Measurements from ENCODE around the gene SLC8B1.
"Not testable (repeated sequence)": the region's sequence is repeated elsewhere in the genome, so short reads cannot be mapped to it uniquely, and the experiment has no call there.

The SLC8B1 gene

DNA sequence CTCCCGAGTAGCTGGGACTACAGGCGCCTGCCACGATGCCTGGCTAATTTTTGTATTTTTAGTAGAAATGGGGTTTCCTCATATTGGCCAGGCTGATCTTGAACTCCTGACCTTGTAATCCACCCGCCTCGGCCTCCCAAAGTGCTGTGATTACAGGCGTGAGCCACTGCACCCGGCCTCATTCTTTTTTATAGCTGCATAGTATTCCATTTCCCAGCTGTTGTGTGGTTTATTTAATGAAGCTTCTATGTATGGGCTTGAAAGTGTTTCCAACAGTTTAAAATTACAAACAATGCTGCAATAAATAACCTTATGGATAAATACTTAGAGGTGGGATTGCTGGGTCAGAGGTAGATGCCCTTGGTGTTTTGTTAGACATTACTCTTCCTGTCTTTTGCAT, 19.3 kb upstream of the SLC8B1 start:
- not testable (repeated sequence) for DNase-seq

DNA sequence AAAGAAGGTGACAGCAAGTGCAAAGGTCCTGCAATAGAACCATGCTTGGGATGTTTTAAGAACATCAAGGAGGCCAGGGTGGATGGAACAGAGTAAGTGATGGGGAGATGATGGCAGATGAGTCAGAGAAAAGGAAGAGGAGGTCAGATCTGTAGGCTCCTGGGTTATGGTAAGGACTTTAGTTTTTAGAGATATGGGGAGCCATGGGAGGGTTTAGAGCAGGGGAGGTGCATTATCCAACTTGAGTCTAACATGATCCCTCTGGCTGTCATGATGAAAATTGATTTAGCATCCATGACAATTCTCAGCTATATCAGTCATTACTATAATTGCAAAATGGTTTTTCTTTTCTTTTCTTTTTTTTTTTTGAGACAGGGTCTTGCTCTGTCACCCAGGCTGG, 16.2 kb upstream of the SLC8B1 start:
- DNase-seq: no peak

GRCh38 chr12:113348849-113349536, 14.1 kb upstream of the SLC8B1 start:
- DNase-seq: no peak

- no peak for DNase-seq
These were observed 13.0 kb upstream of the SLC8B1 start for GRCh38 chr12:113347892-113348291.

DNA sequence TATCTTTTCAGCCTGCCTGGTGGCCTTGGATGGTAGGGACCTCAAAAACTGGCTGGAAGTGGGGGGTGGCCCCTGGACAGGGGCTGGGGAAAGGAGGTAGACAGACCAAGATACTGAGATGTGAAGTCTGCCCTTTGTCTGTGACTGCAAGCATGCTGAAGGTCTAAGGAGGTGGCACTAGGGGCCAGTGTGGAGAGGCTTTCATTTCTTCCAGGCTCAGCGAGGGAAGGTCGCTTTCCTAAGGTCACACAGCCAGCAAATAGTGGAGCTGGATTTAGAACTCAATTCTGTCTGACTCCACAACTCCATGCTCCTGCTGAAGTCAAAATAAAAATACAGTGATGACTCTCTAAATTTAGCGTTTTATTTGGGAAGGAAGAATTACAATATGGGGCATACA, 12.2 kb upstream of the SLC8B1 start:
- DNase-seq: no peak

- no peak for DNase-seq
These were observed 11.4 kb upstream of the SLC8B1 start for GRCh38 chr12:113346353-113346752.

- DNase-seq: no peak
These were observed 10.4 kb upstream of the SLC8B1 start for GRCh38 chr12:113345318-113345717.

DNA sequence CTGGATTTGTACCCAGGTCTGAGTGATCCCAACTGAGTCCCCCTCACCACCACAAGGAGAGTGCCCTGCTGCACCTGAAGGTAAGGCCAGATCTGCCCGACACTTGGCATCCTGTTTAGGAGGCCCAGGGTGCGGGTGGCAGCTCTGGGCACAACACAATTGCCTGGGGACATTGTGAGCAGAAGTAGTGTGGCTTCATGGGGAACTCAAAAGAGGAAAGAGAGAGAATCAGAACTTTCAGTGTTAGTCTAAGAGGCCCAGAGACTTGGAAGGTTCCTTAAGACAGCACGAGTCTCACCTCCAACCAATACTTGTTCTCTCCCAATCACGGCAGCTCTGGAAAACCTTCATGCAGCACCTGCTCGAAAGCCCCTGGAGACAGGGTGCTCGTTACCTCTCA, 6.6 kb upstream of the SLC8B1 start:
- DNase-seq: no peak

GRCh38 chr12:113340061-113340460, 5.2 kb upstream of the SLC8B1 start:
- DNase-seq: no peak

DNA sequence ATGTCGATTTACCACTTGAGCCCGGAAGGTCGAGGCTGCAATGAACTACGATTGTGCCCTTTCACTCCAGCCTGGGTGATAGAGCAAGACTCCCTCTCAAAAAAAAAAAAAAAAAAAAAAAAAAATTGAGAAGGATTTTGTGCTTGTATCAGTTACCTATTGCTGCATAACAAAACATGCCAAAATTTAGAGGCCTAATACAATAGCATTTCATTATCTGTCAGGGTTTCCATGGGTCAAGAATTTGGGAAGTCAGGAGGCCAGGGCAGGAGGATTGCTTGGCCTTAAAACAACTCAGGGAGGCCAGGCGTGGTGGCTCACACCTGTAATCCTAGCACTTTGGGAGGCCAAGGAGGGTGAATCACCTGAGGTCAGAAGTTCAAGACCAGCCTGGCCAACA, 4.6 kb upstream of the SLC8B1 start:
- no peak for DNase-seq

- DNase-seq: no peak
These were observed 778 bp downstream of the SLC8B1 start for GRCh38 chr12:113333877-113334785.

GRCh38 chr12:113333418-113333750, 1.5 kb downstream of the SLC8B1 start:
- DNase-seq: no peak

GRCh38 chr12:113332688-113333417, 2.1 kb downstream of the SLC8B1 start:
- no peak for DNase-seq

DNA sequence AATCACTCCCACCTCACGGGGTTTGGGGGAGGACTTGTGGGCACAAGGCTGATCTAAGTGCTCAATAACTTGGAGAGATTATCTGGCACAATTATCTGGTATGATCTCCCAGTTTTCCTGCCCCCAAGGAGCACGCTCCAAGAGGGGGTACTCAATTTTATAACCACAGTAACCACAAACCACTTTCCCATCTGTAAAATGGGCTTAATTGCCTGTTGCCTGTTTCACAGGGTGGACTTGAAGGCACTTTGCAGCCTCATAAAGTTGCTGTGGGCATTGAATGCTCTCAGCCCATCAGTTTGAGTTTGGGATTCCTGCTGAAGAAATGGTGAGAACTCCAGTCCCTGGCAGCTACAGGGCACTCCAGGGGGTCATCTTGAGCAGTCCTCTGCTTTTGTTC, 4.4 kb downstream of the SLC8B1 start:
- no peak for DNase-seq

- DNase-seq: no peak
These were observed 5.0 kb downstream of the SLC8B1 start for GRCh38 chr12:113329791-113330417.

DNA sequence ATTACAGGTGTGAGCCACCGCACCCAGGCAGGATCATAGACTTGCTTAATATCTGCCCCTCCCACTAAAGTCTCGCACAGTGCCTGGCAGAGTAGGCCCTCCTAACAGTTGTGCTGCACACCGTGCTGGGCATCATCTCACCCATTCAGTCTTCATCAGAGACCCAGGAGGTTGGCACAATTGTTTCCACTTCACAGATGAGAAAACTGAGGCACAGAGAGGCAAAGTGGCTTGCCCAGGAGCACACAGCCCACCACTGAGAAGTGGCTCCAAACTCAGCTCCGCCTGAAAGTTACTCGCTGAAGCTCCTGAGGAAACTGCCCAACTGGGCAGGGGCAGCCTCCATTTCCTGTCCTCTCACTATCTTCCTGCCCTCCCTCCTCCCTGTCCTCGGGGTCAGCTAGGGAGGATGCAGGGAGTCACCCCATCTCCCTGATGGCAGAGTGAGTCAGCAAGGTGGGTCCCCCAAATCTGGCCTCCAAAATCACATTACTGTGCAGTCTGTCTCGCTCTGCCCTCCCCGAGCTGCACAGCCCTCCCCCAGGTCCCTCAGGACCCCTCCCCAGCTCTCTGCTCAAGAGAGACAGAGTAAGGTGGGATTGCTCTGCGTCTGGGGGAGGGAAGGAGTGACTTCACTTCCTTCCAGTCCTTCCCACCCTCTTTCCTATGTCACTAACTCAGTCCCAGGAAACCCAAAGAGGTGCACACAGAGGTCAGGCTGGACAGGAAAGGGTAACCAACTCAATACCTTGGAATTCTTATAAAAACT, 5.7 kb downstream of the SLC8B1 start:
- no peak for DNase-seq

GRCh38 chr12:113328368-113328889, 6.5 kb downstream of the SLC8B1 start:
- no peak for DNase-seq

GRCh38 chr12:113326775-113327395, 8.0 kb downstream of the SLC8B1 start:
- DNase-seq: no peak

GRCh38 chr12:113325916-113326315, 9.0 kb downstream of the SLC8B1 start:
- DNase-seq: no peak

- DNase-seq: no peak
These were observed 12.6 kb downstream of the SLC8B1 start for GRCh38 chr12:113322343-113322742.

- no peak for DNase-seq
These were observed 14.5 kb downstream of the SLC8B1 start for GRCh38 chr12:113320401-113320800.
